ENCODE results near the gene SMIM43.

SMIM43 gene

GRCh38 chr4:121764702-121765367, at the start of gene SMIM43:
TSS of gene SMIM43 (minus strand) at chr4:121765164. CDS start at chr4:121765105, 59 bp downstream.
- DNase-seq: no peak

GRCh38 chr4:121814756-121815155, 49.8 kb upstream of the SMIM43 start:
- DNase-seq: no peak

GRCh38 chr4:121811122-121811521, 46.2 kb upstream of the SMIM43 start:
- no peak for DNase-seq

- DNase-seq: no peak
These were observed 41.4 kb upstream of the SMIM43 start for GRCh38 chr4:121806411-121806810.

GRCh38 chr4:121801715-121802075, 36.7 kb upstream of the SMIM43 start:
- DNase-seq: no peak

GRCh38 chr4:121800961-121801714, 36.2 kb upstream of the SMIM43 start, which contains the start of gene EXOSC9:
TSS of gene EXOSC9 (plus strand) at chr4:121801323. CDS start at chr4:121801425, 102 bp downstream.
- peak; percentile 95 for DNase-seq

GRCh38 chr4:121800638-121800960, 35.6 kb upstream of the SMIM43 start:
- no peak for DNase-seq

- no peak for DNase-seq
These were observed 35.0 kb upstream of the SMIM43 start for GRCh38 chr4:121799867-121800501.

GRCh38 chr4:121799208-121799823, 34.4 kb upstream of the SMIM43 start:
- DNase-seq: no peak

- DNase-seq: no peak
These were observed 31.3 kb upstream of the SMIM43 start for GRCh38 chr4:121796283-121796682.

GRCh38 chr4:121794505-121795188, 29.7 kb upstream of the SMIM43 start:
- DNase-seq: no peak

- no peak for DNase-seq
These were observed 28.0 kb upstream of the SMIM43 start for GRCh38 chr4:121792966-121793365.

- no peak for DNase-seq
These were observed 26.5 kb upstream of the SMIM43 start for GRCh38 chr4:121791481-121791880.

- DNase-seq: no peak
These were observed 26.0 kb upstream of the SMIM43 start for GRCh38 chr4:121790976-121791375.

- DNase-seq: no peak
These were observed 25.2 kb upstream of the SMIM43 start for GRCh38 chr4:121789960-121790829.

- DNase-seq: no peak
These were observed 24.5 kb upstream of the SMIM43 start for GRCh38 chr4:121789455-121789854.

GRCh38 chr4:121788896-121789295, 23.9 kb upstream of the SMIM43 start:
- DNase-seq: no peak

- DNase-seq: no peak
These were observed 21.3 kb upstream of the SMIM43 start for GRCh38 chr4:121786221-121786620.

GRCh38 chr4:121785479-121785878, 20.5 kb upstream of the SMIM43 start:
- no peak for DNase-seq

GRCh38 chr4:121784975-121785374, 20.0 kb upstream of the SMIM43 start:
- DNase-seq: no peak

GRCh38 chr4:121784401-121784800, 19.4 kb upstream of the SMIM43 start:
- no peak for DNase-seq

- DNase-seq: no peak
These were observed 18.2 kb upstream of the SMIM43 start for GRCh38 chr4:121783210-121783609.

Measured in stimulated activated CD4-positive, alpha-beta T cell treated with anti-CD3 and anti-CD28 coated beads, Interleukin-4, amount 100 ng/mL, for 24 hours (primary cell).